ENCODE results near the gene CRIP3. TPM values are rescaled to one million over a fixed set of nuclear protein-coding genes. Genes with fewer than 3 reads are reported as not detected.
A peak's percentile ranks its signal among the peaks of the same experiment; 100 is the strongest.

The CRIP3 gene
- total and polyA plus RNA-seq, 2 of the 13 experiments (the other 11 are each of a cell fraction or from before 2014, with no cell fraction given) = 6.3 to 9.3 TPM

- TF ChIP-seq ARNT2 (CRISPR knock-in tag; IDR thresholded peaks at IDR 0.05; ENCODE audit: low read depth) = peak; percentile 99
- TF ChIP-seq HNF1A (IDR thresholded peaks at IDR 0.05; ENCODE audit: low read depth) = peak; percentile 89
- TF ChIP-seq HNF1A (CRISPR knock-in tag; IDR thresholded peaks at IDR 0.05; ENCODE audit: borderline replicate concordance) = peak; percentile 98
- peak; percentile 92 for TF ChIP-seq ZNF646 (CRISPR knock-in tag; IDR thresholded peaks at IDR 0.05)
- TF ChIP-seq CREB1 (IDR thresholded peaks at IDR 0.05) = peak; percentile 36
- TF ChIP-seq CREB1 (CRISPR knock-in tag; IDR thresholded peaks at IDR 0.05) = no peak
- no peak for TF ChIP-seq ZNF10 (CRISPR knock-in tag; IDR thresholded peaks at IDR 0.05; ENCODE audit: borderline replicate concordance, low read depth)
- TF ChIP-seq MAFF (IDR thresholded peaks at IDR 0.05; ENCODE audit: low read depth, low read length) = peak; percentile 42; the same call in 1 of the 2 replicates
- TF ChIP-seq ZNF407 (CRISPR knock-in tag; IDR thresholded peaks at IDR 0.05; ENCODE audit: not compliant biosample characterization) = no peak
These were observed 40.8 kb downstream of the CRIP3 start (continued) for GRCh38 chr6:43267619-43268354.
